Suprapubic skin (tissue), 3 donors: ENCODE data around the gene FRMD4B.

Experiments
- EP300 ChIP-seq: sonication (generic); formaldehyde crosslinking; IDR thresholded peaks from one replicate; pipeline ENCODE4 v1.6.1; 2017; ENCODE audit warnings: antibody characterized with exemption
- TF ChIP-seq, protein P1 (sequence below), 2 donors: fragments of 200-600 bp in 1 of 2; fragments of 450-650 bp in 1 of 2; sonication (generic) in 1 of 2; IDR thresholded peaks; one replicate each; pipeline ENCODE4 v1.5.1; 2016 to 2019; ENCODE audit warnings: antibody characterized with exemption in 2 of 2, mild to moderate bottlenecking in 1 of 2, moderate library complexity in 1 of 2

DNA sequence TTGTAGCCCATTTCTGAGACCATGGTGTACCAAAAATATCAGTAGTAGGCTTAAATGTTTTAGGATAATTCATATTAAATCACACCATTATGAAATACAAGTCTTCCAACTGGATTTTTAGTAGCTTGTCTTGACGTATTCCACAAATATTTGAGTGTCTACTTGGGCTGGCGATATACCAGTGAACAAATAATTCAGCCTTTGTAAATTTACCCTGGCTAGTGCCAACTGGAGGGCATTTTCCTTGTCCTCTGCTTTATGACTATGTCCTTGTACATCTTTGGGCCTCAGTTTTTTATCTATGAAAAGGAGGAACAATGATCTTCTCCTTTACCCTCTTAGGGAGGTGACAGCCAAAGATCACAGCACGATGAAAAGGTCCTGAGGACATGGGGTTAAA lies 114.8 kb downstream of the FRMD4B start:
- TF ChIP-seq, protein P1, sequence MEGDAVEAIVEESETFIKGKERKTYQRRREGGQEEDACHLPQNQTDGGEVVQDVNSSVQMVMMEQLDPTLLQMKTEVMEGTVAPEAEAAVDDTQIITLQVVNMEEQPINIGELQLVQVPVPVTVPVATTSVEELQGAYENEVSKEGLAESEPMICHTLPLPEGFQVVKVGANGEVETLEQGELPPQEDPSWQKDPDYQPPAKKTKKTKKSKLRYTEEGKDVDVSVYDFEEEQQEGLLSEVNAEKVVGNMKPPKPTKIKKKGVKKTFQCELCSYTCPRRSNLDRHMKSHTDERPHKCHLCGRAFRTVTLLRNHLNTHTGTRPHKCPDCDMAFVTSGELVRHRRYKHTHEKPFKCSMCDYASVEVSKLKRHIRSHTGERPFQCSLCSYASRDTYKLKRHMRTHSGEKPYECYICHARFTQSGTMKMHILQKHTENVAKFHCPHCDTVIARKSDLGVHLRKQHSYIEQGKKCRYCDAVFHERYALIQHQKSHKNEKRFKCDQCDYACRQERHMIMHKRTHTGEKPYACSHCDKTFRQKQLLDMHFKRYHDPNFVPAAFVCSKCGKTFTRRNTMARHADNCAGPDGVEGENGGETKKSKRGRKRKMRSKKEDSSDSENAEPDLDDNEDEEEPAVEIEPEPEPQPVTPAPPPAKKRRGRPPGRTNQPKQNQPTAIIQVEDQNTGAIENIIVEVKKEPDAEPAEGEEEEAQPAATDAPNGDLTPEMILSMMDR (IDR thresholded peaks at IDR 0.05) = no peak
- TF ChIP-seq EP300 = no peak
